Panc1 (cell line): ENCODE data around the gene ZNF385C. TPM values are rescaled to one million over a fixed set of nuclear protein-coding genes. Genes with fewer than 3 reads are reported as not detected.
A peak's percentile ranks its signal among the peaks of the same experiment; 100 is the strongest.

Experiments
- ATAC-seq: fragments of 200-7000 bp; cut with Tn5 transposase; 2 replicates; pipeline ENCODE4 v1.9.1; 2020; ENCODE audit warnings: mild to moderate bottlenecking, moderate library complexity
- BruUV-seq: library from RNA; stranded (reverse); fragments of 400-500 nt; replicated peaks from 2 replicates; lab custom pipeline; 2021; lab: Mats Ljungman, UMichigan
- CTCF ChIA-PET: fragments of 300-600 bp; sonication (Branson Sonifier 250); formaldehyde crosslinking; loops from one replicate; lab custom pipeline; 2022; ENCODE audit warnings: antibody characterized with exemption; lab: Charles Lee
- POLR2A ChIA-PET: fragments of 300-600 bp; sonication (Branson Sonifier 250); formaldehyde crosslinking; loops from one replicate; lab custom pipeline; 2022; ENCODE audit warnings: antibody characterized with exemption; lab: Charles Lee
- DNase-seq: peaks from one replicate; pipeline ENCODE4 v3.0.0-alpha.2; 2010; ENCODE audit warnings: low read depth, low spot score
- H3K27ac ChIP-seq: 2 replicates; pipeline ENCODE4 v1.5.1; 2011; ENCODE audit warnings: mild to moderate bottlenecking, low read length, inconsistent platforms
- H3K27me3 ChIP-seq: fragments of 200-500 bp; sonication (Bioruptor generic); 2 replicates; pipeline ENCODE4 v1.6.0; 2014; ENCODE audit warnings: low read length, inconsistent platforms; ENCODE audit not compliant: control insufficient read depth, insufficient read depth
- H3K36me3 ChIP-seq: fragments of 200-500 bp; sonication (Bioruptor generic); 2 replicates; pipeline ENCODE4 v1.5.1; 2014; ENCODE audit warnings: inconsistent platforms, mild to moderate bottlenecking, low read length, moderate library complexity; ENCODE audit not compliant: control insufficient read depth, insufficient read depth
- H3K4me1 ChIP-seq: 2 replicates; pipeline ENCODE4 v1.5.1; 2011; ENCODE audit warnings: inconsistent platforms, mild to moderate bottlenecking, low read length, moderate library complexity; ENCODE audit not compliant: control insufficient read depth, insufficient read depth
- H3K4me3 ChIP-seq, 2 experiments: 2 replicates each; pipeline ENCODE4 v1.5.1; 2011 to 2012; ENCODE audit warnings: low read depth in 2 of 2, low read length in 2 of 2, mild to moderate bottlenecking in 2 of 2, inconsistent platforms in 1 of 2, moderate library complexity in 1 of 2
- H3K9me3 ChIP-seq: fragments of 200-500 bp; sonication (Bioruptor generic); 2 replicates; pipeline ENCODE4 v1.5.1; 2014; ENCODE audit warnings: low read depth, mild to moderate bottlenecking, inconsistent platforms, low read length, moderate library complexity; ENCODE audit not compliant: control insufficient read depth, insufficient read depth
- POLR2AphosphoS5 ChIP-seq: IDR thresholded peaks from 2 replicates; pipeline ENCODE4 v1.6.1; 2012; ENCODE audit warnings: mild to moderate bottlenecking, low read depth, low read length, moderate library complexity
- SIN3A ChIP-seq: IDR thresholded peaks from 2 replicates; pipeline ENCODE4 v1.6.1; 2012; ENCODE audit warnings: low read depth, mild to moderate bottlenecking, low read length, moderate library complexity, borderline replicate concordance; ENCODE audit not compliant: insufficient read depth
- TCF7L2 ChIP-seq: IDR thresholded peaks from 2 replicates; pipeline ENCODE4 v1.6.1; 2011; ENCODE audit warnings: mild to moderate bottlenecking, low read depth, low read length, inconsistent platforms
- in situ Hi-C: cut with HindIII; loops from 2 replicates; pipeline ENCODE4 v1.10.0; 2016; ENCODE audit warnings: low sequenced_read_pairs, low pct_unique_long_range_greater_than_20kb
- intact Hi-C: fragments of 100-400 bp; cut with micrococcal nuclease; formaldehyde crosslinking; loops from one replicate; pipeline ENCODE4 v1.10.0; 2022; ENCODE audit not compliant: unreplicated experiment
- total RNA-seq: library from RNA; stranded (reverse); gene quantifications from one replicate; pipeline ENCODE4 v1.2.1, GENCODE V29; 2021; ENCODE audit not compliant: unreplicated experiment
- TF ChIP-seq, protein P1 (sequence below), 2 experiments: IDR thresholded peaks; 2 replicates each; pipeline ENCODE4 v1.6.1; 2011 to 2012; ENCODE audit warnings: low read depth in 2 of 2, control low read depth in 1 of 2, low read length in 1 of 2, mild to moderate bottlenecking in 1 of 2, moderate library complexity in 1 of 2; ENCODE audit not compliant: insufficient read depth in 1 of 2
- TF ChIP-seq, protein P2 (sequence below): fragments of 450-650 bp; IDR thresholded peaks from 2 replicates; pipeline ENCODE4 v1.5.1; 2017; ENCODE audit warnings: mild to moderate bottlenecking

Gene ZNF385C
- total RNA-seq, 1 experiment from 2014 or later = 0.21 TPM

- Histone ChIP-seq H3K9me3 (no peaks in the 10 kb centered on the region), H3K27me3 (no peaks in the 10 kb centered on the region), H3K27ac (peak overlapping the region; percentile 85), H3K4me3 (peak overlapping the region; percentile 31 to 49), H3K36me3 (no peaks in the 10 kb centered on the region), H3K4me1 (peaks cover 9% of the 10 kb centered on the region)
- peak; percentile 63 for ATAC-seq
- in situ Hi-C loops (no loop called here), intact Hi-C loops (loop anchor here (5.0 kb wide), 1 partner anchor 150 kb away; no protein-coding TSS in a partner anchor)
- 0 out of 2 replicates have a peak, but pooled peaks have one; percentile 1 for TF ChIP-seq POLR2AphosphoS5
- TF ChIP-seq, protein P1, sequence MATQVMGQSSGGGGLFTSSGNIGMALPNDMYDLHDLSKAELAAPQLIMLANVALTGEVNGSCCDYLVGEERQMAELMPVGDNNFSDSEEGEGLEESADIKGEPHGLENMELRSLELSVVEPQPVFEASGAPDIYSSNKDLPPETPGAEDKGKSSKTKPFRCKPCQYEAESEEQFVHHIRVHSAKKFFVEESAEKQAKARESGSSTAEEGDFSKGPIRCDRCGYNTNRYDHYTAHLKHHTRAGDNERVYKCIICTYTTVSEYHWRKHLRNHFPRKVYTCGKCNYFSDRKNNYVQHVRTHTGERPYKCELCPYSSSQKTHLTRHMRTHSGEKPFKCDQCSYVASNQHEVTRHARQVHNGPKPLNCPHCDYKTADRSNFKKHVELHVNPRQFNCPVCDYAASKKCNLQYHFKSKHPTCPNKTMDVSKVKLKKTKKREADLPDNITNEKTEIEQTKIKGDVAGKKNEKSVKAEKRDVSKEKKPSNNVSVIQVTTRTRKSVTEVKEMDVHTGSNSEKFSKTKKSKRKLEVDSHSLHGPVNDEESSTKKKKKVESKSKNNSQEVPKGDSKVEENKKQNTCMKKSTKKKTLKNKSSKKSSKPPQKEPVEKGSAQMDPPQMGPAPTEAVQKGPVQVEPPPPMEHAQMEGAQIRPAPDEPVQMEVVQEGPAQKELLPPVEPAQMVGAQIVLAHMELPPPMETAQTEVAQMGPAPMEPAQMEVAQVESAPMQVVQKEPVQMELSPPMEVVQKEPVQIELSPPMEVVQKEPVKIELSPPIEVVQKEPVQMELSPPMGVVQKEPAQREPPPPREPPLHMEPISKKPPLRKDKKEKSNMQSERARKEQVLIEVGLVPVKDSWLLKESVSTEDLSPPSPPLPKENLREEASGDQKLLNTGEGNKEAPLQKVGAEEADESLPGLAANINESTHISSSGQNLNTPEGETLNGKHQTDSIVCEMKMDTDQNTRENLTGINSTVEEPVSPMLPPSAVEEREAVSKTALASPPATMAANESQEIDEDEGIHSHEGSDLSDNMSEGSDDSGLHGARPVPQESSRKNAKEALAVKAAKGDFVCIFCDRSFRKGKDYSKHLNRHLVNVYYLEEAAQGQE (IDR thresholded peaks at IDR 0.05; ENCODE audit: insufficient read depth in 1 of 2, low read depth in 2 of 2, low read length in 1 of 2) = no peak
- ChIA-PET CTCF (interaction anchor here (0.6 to 0.7 kb wide), 2 partner anchors 46 to 87 kb away, joined by 4 to 5 read pairs; no protein-coding TSS in a partner anchor), POLR2A (no interaction called here)
- DNase-seq = no peak
- BruUV-seq = no TSS peak
These were observed 13.7 kb upstream of the ZNF385C start for GRCh38 chr17:42111871-42112551.

DNA sequence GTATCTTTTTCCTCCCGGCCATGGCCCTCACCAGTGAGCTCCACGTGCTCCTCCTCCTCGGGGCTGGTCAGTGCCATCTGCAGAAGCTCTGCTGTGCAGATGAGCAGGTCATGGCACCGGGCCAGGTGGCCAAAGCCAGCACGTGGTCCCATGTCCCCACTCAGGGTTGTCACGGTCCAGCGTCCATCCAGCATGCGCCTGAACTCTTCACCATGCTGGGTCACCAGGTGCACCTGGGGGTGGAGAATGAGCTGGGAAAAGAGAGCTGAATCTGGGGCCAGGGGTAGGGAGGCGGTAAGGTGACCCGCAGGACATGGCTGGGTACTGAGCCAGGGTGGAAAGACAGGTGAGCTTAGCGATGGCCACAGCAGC is 13.0 kb upstream of the ZNF385C start:
- ChIA-PET POLR2A (no interaction called here), CTCF (no interaction called here)
- Histone ChIP-seq H3K9me3 (no peaks in the 10 kb centered on the region), H3K36me3 (no peaks in the 10 kb centered on the region), H3K4me1 (peaks cover 9% of the 10 kb centered on the region), H3K4me3 (no peak overlapping the region), H3K27me3 (no peaks in the 10 kb centered on the region), H3K27ac (no peak overlapping the region)
- no peak for DNase-seq
- intact Hi-C loops = loop anchor here (5.0 kb wide), 1 partner anchor 149 kb away; no protein-coding TSS in a partner anchor
- TF ChIP-seq, protein P1 (IDR thresholded peaks at IDR 0.05; ENCODE audit: insufficient read depth in 1 of 2, low read depth in 2 of 2, low read length in 1 of 2) = no peak
- TF ChIP-seq, protein P2, sequence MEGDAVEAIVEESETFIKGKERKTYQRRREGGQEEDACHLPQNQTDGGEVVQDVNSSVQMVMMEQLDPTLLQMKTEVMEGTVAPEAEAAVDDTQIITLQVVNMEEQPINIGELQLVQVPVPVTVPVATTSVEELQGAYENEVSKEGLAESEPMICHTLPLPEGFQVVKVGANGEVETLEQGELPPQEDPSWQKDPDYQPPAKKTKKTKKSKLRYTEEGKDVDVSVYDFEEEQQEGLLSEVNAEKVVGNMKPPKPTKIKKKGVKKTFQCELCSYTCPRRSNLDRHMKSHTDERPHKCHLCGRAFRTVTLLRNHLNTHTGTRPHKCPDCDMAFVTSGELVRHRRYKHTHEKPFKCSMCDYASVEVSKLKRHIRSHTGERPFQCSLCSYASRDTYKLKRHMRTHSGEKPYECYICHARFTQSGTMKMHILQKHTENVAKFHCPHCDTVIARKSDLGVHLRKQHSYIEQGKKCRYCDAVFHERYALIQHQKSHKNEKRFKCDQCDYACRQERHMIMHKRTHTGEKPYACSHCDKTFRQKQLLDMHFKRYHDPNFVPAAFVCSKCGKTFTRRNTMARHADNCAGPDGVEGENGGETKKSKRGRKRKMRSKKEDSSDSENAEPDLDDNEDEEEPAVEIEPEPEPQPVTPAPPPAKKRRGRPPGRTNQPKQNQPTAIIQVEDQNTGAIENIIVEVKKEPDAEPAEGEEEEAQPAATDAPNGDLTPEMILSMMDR = no peak
- TF ChIP-seq SIN3A = no peak
- TF ChIP-seq TCF7L2 = no peak
- no peak for TF ChIP-seq POLR2AphosphoS5
- in situ Hi-C loops = no loop called here
- ATAC-seq = no peak
- no TSS peak for BruUV-seq
